Chondrocyte (in vitro differentiated cells): Measurements from ENCODE around the gene EFCC1. TPM values are rescaled to one million over a fixed set of nuclear protein-coding genes. Genes with fewer than 3 reads are reported as not detected.

ENCODE experiments used
- DNase-seq: peaks from one replicate; pipeline ENCODE4 v3.0.0; 2021; ENCODE audit warnings: mixed read lengths, low spot score
- H3K27ac Mint-ChIP-seq: one replicate; pipeline ENCODE4 v1.8.0; 2021; ENCODE audit warnings: mild to moderate bottlenecking, moderate library complexity, mixed read lengths; ENCODE audit not compliant: unreplicated experiment
- H3K27me3 Mint-ChIP-seq: 2 replicates; pipeline ENCODE4 v1.8.0; 2021; ENCODE audit warnings: low read depth, mixed read lengths
- H3K36me3 Mint-ChIP-seq: 2 replicates; pipeline ENCODE4 v1.8.0; 2021; ENCODE audit warnings: low read depth, mixed read lengths
- H3K4me1 Mint-ChIP-seq: 2 replicates; pipeline ENCODE4 v1.8.0; 2021; ENCODE audit warnings: low read depth, mild to moderate bottlenecking, mixed read lengths
- H3K4me3 Mint-ChIP-seq: one replicate; pipeline ENCODE4 v1.8.0; 2021; ENCODE audit warnings: mild to moderate bottlenecking, moderate library complexity, mixed read lengths; ENCODE audit not compliant: unreplicated experiment
- H3K9me3 Mint-ChIP-seq: 2 replicates; pipeline ENCODE4 v1.8.0; 2021; ENCODE audit warnings: low read depth, mixed read lengths
- total RNA-seq: library from RNA; stranded (reverse); gene quantifications from 3 replicates; pipeline ENCODE4 v1.2.1, GENCODE V29; 2021
- TF ChIP-seq, protein P1 (sequence below): fragments of 200-600 bp; sonication (generic); IDR thresholded peaks from 2 replicates; pipeline ENCODE4 v1.5.0; 2021; ENCODE audit warnings: antibody characterized with exemption, mild to moderate bottlenecking, moderate library complexity

The EFCC1 gene
- total RNA-seq, 1 donor from 2014 or later: not detected

DNA sequence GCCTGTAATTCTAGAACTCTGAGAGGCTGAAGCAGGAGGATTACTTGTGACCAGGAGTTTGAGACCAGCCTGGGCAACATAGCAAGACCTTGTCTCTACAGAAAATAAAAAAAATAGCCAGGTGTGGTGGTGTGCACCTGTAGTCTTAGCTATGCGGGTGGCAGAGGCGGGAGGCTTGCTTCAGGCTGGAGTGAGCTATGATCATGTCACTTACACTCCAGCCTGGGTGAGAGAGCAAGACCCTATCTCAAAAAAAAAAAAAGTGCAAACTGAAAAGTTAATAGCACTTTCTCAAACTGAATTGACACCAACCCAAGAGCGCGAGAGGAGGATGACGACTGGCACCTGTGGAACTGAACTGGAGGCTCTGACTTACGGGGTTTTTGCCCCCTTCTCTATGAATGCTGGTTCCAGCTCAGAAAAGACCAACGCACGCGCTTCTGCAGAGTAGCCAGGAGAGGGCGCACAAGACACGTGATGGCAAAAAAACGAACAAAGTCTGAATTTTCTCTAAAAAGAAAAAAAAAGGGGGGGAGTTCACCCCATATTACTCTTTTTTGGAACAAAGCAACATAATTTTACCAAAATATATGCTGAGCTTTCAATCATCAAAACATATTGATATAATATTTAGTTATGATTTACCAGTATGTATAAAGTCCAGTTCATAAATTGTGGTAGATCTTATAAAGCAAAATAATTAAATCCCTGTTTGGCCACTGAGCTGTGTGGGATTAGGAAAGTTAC is 30.9 kb upstream of the EFCC1 start:
- H3K36me3 Mint-ChIP-seq: no peaks in the 10 kb centered on the region
- TF ChIP-seq, protein P1, sequence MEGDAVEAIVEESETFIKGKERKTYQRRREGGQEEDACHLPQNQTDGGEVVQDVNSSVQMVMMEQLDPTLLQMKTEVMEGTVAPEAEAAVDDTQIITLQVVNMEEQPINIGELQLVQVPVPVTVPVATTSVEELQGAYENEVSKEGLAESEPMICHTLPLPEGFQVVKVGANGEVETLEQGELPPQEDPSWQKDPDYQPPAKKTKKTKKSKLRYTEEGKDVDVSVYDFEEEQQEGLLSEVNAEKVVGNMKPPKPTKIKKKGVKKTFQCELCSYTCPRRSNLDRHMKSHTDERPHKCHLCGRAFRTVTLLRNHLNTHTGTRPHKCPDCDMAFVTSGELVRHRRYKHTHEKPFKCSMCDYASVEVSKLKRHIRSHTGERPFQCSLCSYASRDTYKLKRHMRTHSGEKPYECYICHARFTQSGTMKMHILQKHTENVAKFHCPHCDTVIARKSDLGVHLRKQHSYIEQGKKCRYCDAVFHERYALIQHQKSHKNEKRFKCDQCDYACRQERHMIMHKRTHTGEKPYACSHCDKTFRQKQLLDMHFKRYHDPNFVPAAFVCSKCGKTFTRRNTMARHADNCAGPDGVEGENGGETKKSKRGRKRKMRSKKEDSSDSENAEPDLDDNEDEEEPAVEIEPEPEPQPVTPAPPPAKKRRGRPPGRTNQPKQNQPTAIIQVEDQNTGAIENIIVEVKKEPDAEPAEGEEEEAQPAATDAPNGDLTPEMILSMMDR: peak; percentile 97
- no peak overlapping the region for H3K4me3 Mint-ChIP-seq
- H3K27me3 Mint-ChIP-seq: peaks cover 11% of the 10 kb centered on the region
- H3K27ac Mint-ChIP-seq: no peak overlapping the region
- H3K9me3 Mint-ChIP-seq: no peaks in the 10 kb centered on the region
- DNase-seq: no peak
- H3K4me1 Mint-ChIP-seq: peaks cover 4% of the 10 kb centered on the region

- TF ChIP-seq, protein P1: no peak
- no peak for DNase-seq
- Mint-ChIP-seq H3K36me3 (no peaks in the 10 kb centered on the region), H3K9me3 (no peaks in the 10 kb centered on the region), H3K4me1 (peaks cover 4% of the 10 kb centered on the region), H3K27me3 (peaks cover 16% of the 10 kb centered on the region), H3K27ac (no peak overlapping the region), H3K4me3 (no peak overlapping the region)
These were observed 30.4 kb upstream of the EFCC1 start for GRCh38 chr3:128970740-128971047.

DNA sequence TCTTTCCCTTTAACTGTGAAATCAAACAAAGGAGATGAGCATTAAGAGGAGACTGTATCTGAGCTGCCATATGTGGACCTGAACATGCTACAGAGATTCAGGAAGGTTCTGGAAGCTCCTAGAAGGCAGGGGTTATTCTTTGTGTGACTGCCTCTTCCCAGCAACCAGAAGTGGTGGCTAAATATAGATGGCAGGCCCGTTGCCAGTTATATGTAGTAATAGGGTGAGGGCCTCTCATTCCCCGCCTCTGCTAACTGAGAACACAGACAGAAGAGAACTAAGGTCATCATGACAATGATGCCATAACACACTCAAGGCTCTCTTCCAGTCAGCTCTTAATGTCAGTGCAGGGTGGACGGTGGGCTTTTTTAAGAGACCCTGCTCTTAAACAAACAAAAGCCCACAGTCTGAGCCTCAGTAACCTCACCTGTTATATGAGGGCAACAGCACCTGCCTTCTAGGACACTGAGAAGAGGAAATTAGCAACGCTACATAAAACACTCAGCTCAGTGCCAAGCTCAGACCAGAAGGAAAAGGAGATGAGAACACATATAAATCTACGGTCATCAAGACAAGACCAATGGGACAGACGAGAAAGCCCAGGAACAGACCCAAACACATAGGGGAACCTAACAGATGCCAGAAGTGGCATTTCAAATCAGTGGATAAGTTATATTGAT is 29.5 kb upstream of the EFCC1 start:
- no peaks in the 10 kb centered on the region for H3K9me3 Mint-ChIP-seq
- no peak for DNase-seq
- peaks cover 4% of the 10 kb centered on the region for H3K4me1 Mint-ChIP-seq
- no peaks in the 10 kb centered on the region for H3K36me3 Mint-ChIP-seq
- no peak overlapping the region for H3K4me3 Mint-ChIP-seq
- H3K27ac Mint-ChIP-seq: no peak overlapping the region
- H3K27me3 Mint-ChIP-seq: peaks cover 19% of the 10 kb centered on the region
- TF ChIP-seq, protein P1: no peak

DNA sequence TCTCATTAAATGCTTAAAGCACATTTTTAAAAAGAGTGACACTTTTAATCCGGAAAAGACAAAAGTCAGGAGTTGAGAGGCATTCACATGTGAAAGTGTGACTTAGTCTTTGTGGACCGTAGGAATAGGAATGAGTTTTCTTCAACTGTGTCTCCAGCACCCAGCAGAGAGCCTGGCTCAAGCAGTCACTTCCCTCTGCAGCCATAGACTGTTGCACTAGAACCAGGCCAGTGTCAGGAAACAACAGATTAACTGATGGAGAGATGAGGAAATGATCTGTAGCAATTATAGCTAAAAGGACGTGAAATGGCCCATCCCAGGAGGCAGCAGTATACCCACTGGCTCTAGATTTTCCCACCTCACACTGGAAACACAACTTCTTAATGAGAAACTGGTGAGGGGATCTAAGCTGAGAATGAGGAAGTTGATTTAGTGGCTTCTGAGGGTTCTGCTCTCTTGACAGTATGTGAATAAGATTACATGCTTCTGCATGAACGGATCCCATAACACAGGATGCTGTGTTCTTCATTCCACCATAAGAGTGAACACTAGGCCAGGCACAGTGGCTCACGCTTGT is 27.0 kb upstream of the EFCC1 start:
- Mint-ChIP-seq H3K4me1 (peaks cover 4% of the 10 kb centered on the region), H3K4me3 (no peak overlapping the region), H3K27ac (no peak overlapping the region), H3K9me3 (no peaks in the 10 kb centered on the region), H3K36me3 (no peaks in the 10 kb centered on the region), H3K27me3 (peaks cover 21% of the 10 kb centered on the region)
- DNase-seq: no peak
- TF ChIP-seq, protein P1: no peak

DNA sequence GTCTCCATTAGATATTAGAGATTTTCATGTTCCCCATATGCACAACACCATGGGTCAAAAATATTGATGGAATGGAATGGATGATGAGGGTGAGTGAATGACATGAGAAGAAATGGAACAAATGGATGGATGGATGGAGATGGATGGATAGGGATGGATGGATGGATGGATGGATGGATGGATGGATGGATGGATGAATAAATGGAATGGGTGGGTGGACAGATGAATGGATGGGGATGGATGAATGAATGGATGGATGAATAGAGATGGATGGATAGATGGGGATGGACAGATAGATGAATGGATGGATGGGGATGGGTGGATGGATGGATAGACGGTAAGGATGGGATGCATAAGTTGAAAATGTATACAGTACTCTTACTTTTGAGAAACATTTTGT is 25.8 kb upstream of the EFCC1 start:
- DNase-seq: no peak
- Mint-ChIP-seq H3K27ac (no peak overlapping the region), H3K4me3 (no peak overlapping the region), H3K9me3 (no peaks in the 10 kb centered on the region), H3K36me3 (no peaks in the 10 kb centered on the region), H3K4me1 (peaks cover under 1% of the 10 kb centered on the region), H3K27me3 (peaks cover 20% of the 10 kb centered on the region)
- TF ChIP-seq, protein P1: no peak
